ENCODE data around the gene COBL. TPM values are rescaled to one million over a fixed set of nuclear protein-coding genes. Genes with fewer than 3 reads are reported as not detected.

COBL gene, protein sequence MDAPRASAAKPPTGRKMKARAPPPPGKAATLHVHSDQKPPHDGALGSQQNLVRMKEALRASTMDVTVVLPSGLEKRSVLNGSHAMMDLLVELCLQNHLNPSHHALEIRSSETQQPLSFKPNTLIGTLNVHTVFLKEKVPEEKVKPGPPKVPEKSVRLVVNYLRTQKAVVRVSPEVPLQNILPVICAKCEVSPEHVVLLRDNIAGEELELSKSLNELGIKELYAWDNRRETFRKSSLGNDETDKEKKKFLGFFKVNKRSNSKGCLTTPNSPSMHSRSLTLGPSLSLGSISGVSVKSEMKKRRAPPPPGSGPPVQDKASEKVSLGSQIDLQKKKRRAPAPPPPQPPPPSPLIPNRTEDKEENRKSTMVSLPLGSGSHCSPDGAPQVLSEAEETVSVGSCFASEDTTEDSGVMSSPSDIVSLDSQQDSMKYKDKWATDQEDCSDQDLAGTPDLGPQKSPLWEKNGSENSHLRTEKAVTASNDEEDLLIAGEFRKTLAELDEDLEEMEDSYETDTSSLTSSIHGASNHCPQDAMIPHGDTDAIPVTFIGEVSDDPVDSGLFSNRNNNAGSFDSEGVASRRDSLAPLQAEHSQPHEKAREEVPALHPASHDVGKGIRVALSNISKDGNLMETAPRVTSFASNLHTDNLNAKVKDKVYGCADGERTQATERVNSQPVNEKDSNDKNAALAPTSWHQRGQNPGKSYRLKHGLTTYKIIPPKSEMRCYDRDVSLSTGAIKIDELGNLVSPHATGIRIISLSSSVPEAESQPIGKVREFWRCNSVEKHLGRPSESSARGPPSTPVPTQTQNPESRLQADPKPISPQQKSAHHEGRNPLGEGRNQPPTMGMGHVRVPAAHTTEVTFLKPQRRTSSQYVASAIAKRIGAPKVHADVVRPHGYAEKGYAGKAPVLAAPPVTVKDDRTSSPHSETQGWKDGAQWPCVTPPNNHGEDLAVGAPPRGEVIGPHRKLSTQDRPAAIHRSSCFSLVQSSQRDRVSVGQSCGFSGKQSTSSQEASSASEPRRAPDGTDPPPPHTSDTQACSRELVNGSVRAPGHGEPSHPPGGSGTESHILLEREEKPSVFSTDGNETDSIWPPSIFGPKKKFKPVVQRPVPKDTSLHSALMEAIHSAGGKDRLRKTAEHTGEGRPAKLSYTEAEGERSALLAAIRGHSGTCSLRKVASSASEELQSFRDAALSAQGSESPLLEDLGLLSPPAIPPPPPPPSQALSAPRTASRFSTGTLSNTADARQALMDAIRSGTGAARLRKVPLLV
- polyA plus RNA-seq (2012; ENCODE audit: low read depth, missing spikeins), result not detected

DNA sequence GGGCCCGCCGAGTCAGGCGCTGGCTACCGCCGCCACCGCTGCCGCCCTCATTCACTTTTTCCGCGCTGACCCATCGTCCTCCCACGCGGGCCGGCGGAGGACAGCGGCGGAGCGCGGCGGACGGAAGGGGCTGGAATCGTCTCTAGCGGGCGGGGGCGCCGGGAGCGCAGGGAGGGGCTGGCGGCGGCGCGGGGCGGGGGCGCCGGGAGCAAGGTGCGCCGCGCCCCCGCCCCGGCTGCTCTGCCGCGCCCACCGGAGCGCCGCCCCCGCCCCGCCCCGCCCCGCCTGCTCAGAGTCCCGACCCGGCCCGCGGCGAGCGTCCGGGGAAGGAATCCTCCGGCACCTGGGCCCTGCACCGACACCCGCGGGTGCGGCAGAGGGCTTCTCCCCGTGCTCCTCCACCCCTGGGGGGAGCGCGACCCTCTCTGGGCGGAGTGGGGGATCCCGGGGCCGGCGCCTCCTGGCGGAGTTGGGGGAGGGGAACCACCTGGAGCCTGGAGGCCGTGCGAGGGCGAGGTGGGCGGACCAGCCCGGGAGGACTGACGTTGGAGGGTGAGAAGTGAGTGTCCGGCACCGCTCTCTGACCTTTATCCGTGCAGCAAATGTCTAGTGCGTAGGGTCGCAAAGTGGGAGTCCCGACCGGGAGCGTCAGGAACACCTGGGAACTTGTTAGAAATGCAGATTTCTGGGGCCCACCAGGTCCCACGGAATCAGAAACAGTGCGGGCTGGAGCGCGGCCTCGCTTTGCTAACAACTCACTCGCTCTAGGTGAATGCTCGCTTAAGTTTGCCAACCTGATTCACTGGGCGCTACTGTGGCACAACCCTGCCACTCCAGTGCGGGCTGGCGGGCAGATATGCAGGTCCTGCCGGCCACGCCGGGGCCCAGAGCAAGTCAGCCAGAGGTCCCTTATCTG is at the start of gene COBL:
TSS of gene COBL (minus strand) at position 144 of the 916 bp plus-strand sequence. CDS start 176 bp downstream, outside the sequence.
- TF ChIP-seq SPI1 (IDR thresholded peaks at IDR 0.05; ENCODE audit: low read depth, low read length) (no peak), POLR2A (IDR thresholded peaks at IDR 0.05; ENCODE audit: low read depth, low read length) (no peak), TAF1 (IDR thresholded peaks at IDR 0.05; ENCODE audit: low read depth, low read length) (no peak), PAX5 (IDR thresholded peaks at IDR 0.05; ENCODE audit: insufficient read depth, low read length, severe bottlenecking) (no peak), POU2F2 (IDR thresholded peaks at IDR 0.05; ENCODE audit: low read depth, low read length) (no peak), POLR2AphosphoS5 (IDR thresholded peaks at IDR 0.05; ENCODE audit: low read depth, low read length) (no peak)

DNA sequence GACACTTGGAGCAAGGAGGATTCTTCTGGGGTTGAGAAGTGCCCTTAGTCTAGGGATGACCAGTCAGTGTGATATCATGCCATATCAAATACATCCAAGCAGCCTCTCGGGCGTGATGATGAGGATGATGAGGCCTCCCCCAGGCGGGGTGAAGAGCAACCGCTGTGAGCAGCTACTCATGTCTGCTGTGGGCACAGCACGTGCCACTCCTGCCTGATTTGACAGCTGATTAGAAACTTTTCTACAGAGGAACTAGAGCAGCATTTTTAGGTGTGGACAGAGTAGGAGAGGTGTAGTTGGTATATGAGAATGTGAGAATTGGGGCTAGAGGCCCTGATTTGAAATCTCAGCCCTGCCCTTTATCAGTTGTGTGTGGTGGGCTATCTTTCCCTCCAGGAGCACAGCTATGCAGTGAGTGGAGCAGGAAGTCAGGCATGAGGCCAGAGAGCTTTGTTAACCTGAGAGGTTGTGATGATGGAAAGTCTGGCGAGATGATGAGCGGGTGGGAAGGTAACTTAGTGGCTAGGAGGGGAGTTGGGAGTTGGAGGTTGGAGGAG is 49.6 kb upstream of the COBL start:
- FAIRE-seq, result no peak
- no peak for TF ChIP-seq PAX5 (IDR thresholded peaks at IDR 0.05; ENCODE audit: insufficient read depth, low read length, severe bottlenecking)
- TF ChIP-seq TAF1 (IDR thresholded peaks at IDR 0.05; ENCODE audit: low read depth, low read length), result no peak
- TF ChIP-seq POU2F2 (IDR thresholded peaks at IDR 0.05; ENCODE audit: low read depth, low read length), result no peak
- no peak for TF ChIP-seq POLR2AphosphoS5 (IDR thresholded peaks at IDR 0.05; ENCODE audit: low read depth, low read length)
- TF ChIP-seq POLR2A (IDR thresholded peaks at IDR 0.05; ENCODE audit: low read depth, low read length), result no peak
- no peak for TF ChIP-seq SPI1 (IDR thresholded peaks at IDR 0.05; ENCODE audit: low read depth, low read length)
- no peak for DNase-seq (ENCODE audit: insufficient read length, low spot score)

More for the DNA sequence above, at the start of gene COBL:
- FAIRE-seq, result no peak
- DNase-seq (ENCODE audit: insufficient read length, low spot score), result no peak

DNA sequence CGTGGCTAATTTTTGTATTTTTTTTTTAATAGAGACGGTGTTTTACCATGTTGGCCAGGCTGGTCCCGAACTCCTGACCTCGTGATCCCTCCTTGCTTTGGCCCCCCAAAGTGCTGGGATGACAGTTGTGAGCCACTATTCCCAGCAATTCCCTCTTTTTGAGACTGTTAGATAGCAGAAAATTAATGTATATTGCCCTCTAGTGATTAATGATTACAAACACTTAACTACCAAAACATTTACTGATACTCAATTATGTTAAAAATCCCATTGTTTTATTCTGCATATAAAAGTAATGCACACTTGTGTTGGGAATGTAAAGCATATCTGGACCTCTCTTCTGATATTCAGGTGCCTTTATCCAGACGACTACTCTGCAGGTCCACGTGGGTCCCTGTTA is 41.2 kb upstream of the COBL start:
- DNase-seq (ENCODE audit: insufficient read length, low spot score) (no peak), FAIRE-seq (no peak)
- TF ChIP-seq POLR2AphosphoS5 (IDR thresholded peaks at IDR 0.05; ENCODE audit: low read depth, low read length) (no peak), TAF1 (IDR thresholded peaks at IDR 0.05; ENCODE audit: low read depth, low read length) (no peak), POLR2A (IDR thresholded peaks at IDR 0.05; ENCODE audit: low read depth, low read length) (no peak), POU2F2 (IDR thresholded peaks at IDR 0.05; ENCODE audit: low read depth, low read length) (no peak), PAX5 (IDR thresholded peaks at IDR 0.05; ENCODE audit: insufficient read depth, low read length, severe bottlenecking) (no peak), SPI1 (IDR thresholded peaks at IDR 0.05; ENCODE audit: low read depth, low read length) (no peak)

GRCh38 chr7:51356849-51357516 is 40.4 kb upstream of the COBL start:
- TF ChIP-seq POLR2A (IDR thresholded peaks at IDR 0.05; ENCODE audit: low read depth, low read length) (no peak), PAX5 (IDR thresholded peaks at IDR 0.05; ENCODE audit: insufficient read depth, low read length, severe bottlenecking) (no peak), SPI1 (IDR thresholded peaks at IDR 0.05; ENCODE audit: low read depth, low read length) (no peak), POLR2AphosphoS5 (IDR thresholded peaks at IDR 0.05; ENCODE audit: low read depth, low read length) (no peak)
- FAIRE-seq (no peak), DNase-seq (ENCODE audit: insufficient read length, low spot score) (no peak)

GRCh38 chr7:51354897-51355296 is 38.3 kb upstream of the COBL start:
- no peak for TF ChIP-seq SPI1 (IDR thresholded peaks at IDR 0.05; ENCODE audit: low read depth, low read length)
- FAIRE-seq, result no peak

GRCh38 chr7:51354434-51354833 is 37.8 kb upstream of the COBL start:
- no peak for TF ChIP-seq POLR2A (IDR thresholded peaks at IDR 0.05; ENCODE audit: low read depth, low read length)
- TF ChIP-seq POLR2AphosphoS5 (IDR thresholded peaks at IDR 0.05; ENCODE audit: low read depth, low read length), result no peak
- TF ChIP-seq TAF1 (IDR thresholded peaks at IDR 0.05; ENCODE audit: low read depth, low read length), result no peak
- TF ChIP-seq SPI1 (IDR thresholded peaks at IDR 0.05; ENCODE audit: low read depth, low read length), result no peak
- TF ChIP-seq POU2F2 (IDR thresholded peaks at IDR 0.05; ENCODE audit: low read depth, low read length), result no peak
- no peak for TF ChIP-seq PAX5 (IDR thresholded peaks at IDR 0.05; ENCODE audit: insufficient read depth, low read length, severe bottlenecking)
- DNase-seq (ENCODE audit: insufficient read length, low spot score), result no peak
- no peak for FAIRE-seq

More at GRCh38 chr7:51354897-51355296, 38.3 kb upstream of the COBL start:
- peak; percentile 14 for DNase-seq (ENCODE audit: insufficient read length, low spot score)

GRCh38 chr7:51352174-51353100 is 35.8 kb upstream of the COBL start:
- DNase-seq (ENCODE audit: insufficient read length, low spot score), result no peak
- FAIRE-seq, result no peak
- TF ChIP-seq SPI1 (IDR thresholded peaks at IDR 0.05; ENCODE audit: low read depth, low read length) (no peak), PAX5 (IDR thresholded peaks at IDR 0.05; ENCODE audit: insufficient read depth, low read length, severe bottlenecking) (no peak), POLR2A (IDR thresholded peaks at IDR 0.05; ENCODE audit: low read depth, low read length) (no peak), POLR2AphosphoS5 (IDR thresholded peaks at IDR 0.05; ENCODE audit: low read depth, low read length) (no peak), POU2F2 (IDR thresholded peaks at IDR 0.05; ENCODE audit: low read depth, low read length) (no peak), TAF1 (IDR thresholded peaks at IDR 0.05; ENCODE audit: low read depth, low read length) (no peak)
